Panc1 (cell line): ENCODE data around the gene SKIC8. TPM values are rescaled to one million over a fixed set of nuclear protein-coding genes. Genes with fewer than 3 reads are reported as not detected.

Experiments
- ATAC-seq: fragments of 200-7000 bp; cut with Tn5 transposase; 2 replicates; pipeline ENCODE4 v1.9.1; 2020; ENCODE audit warnings: mild to moderate bottlenecking, moderate library complexity
- BruUV-seq: library from RNA; stranded (reverse); fragments of 400-500 nt; replicated peaks from 2 replicates; lab custom pipeline; 2021; lab: Mats Ljungman, UMichigan
- CTCF ChIA-PET: fragments of 300-600 bp; sonication (Branson Sonifier 250); formaldehyde crosslinking; loops from one replicate; lab custom pipeline; 2022; ENCODE audit warnings: antibody characterized with exemption; lab: Charles Lee
- POLR2A ChIA-PET: fragments of 300-600 bp; sonication (Branson Sonifier 250); formaldehyde crosslinking; loops from one replicate; lab custom pipeline; 2022; ENCODE audit warnings: antibody characterized with exemption; lab: Charles Lee
- DNase-seq: peaks from one replicate; pipeline ENCODE4 v3.0.0-alpha.2; 2010; ENCODE audit warnings: low read depth, low spot score
- H3K27ac ChIP-seq: 2 replicates; pipeline ENCODE4 v1.5.1; 2011; ENCODE audit warnings: mild to moderate bottlenecking, low read length, inconsistent platforms
- H3K27me3 ChIP-seq: fragments of 200-500 bp; sonication (Bioruptor generic); 2 replicates; pipeline ENCODE4 v1.6.0; 2014; ENCODE audit warnings: low read length, inconsistent platforms; ENCODE audit not compliant: control insufficient read depth, insufficient read depth
- H3K36me3 ChIP-seq: fragments of 200-500 bp; sonication (Bioruptor generic); 2 replicates; pipeline ENCODE4 v1.5.1; 2014; ENCODE audit warnings: inconsistent platforms, mild to moderate bottlenecking, low read length, moderate library complexity; ENCODE audit not compliant: control insufficient read depth, insufficient read depth
- H3K4me1 ChIP-seq: 2 replicates; pipeline ENCODE4 v1.5.1; 2011; ENCODE audit warnings: inconsistent platforms, mild to moderate bottlenecking, low read length, moderate library complexity; ENCODE audit not compliant: control insufficient read depth, insufficient read depth
- H3K4me3 ChIP-seq, 2 experiments: 2 replicates each; pipeline ENCODE4 v1.5.1; 2011 to 2012; ENCODE audit warnings: low read depth in 2 of 2, low read length in 2 of 2, mild to moderate bottlenecking in 2 of 2, inconsistent platforms in 1 of 2, moderate library complexity in 1 of 2
- H3K9me3 ChIP-seq: fragments of 200-500 bp; sonication (Bioruptor generic); 2 replicates; pipeline ENCODE4 v1.5.1; 2014; ENCODE audit warnings: low read depth, mild to moderate bottlenecking, inconsistent platforms, low read length, moderate library complexity; ENCODE audit not compliant: control insufficient read depth, insufficient read depth
- POLR2AphosphoS5 ChIP-seq: IDR thresholded peaks from 2 replicates; pipeline ENCODE4 v1.6.1; 2012; ENCODE audit warnings: mild to moderate bottlenecking, low read depth, low read length, moderate library complexity
- SIN3A ChIP-seq: IDR thresholded peaks from 2 replicates; pipeline ENCODE4 v1.6.1; 2012; ENCODE audit warnings: low read depth, mild to moderate bottlenecking, low read length, moderate library complexity, borderline replicate concordance; ENCODE audit not compliant: insufficient read depth
- TCF7L2 ChIP-seq: IDR thresholded peaks from 2 replicates; pipeline ENCODE4 v1.6.1; 2011; ENCODE audit warnings: mild to moderate bottlenecking, low read depth, low read length, inconsistent platforms
- in situ Hi-C: cut with HindIII; loops from 2 replicates; pipeline ENCODE4 v1.10.0; 2016; ENCODE audit warnings: low sequenced_read_pairs, low pct_unique_long_range_greater_than_20kb
- intact Hi-C: fragments of 100-400 bp; cut with micrococcal nuclease; formaldehyde crosslinking; loops from one replicate; pipeline ENCODE4 v1.10.0; 2022; ENCODE audit not compliant: unreplicated experiment
- total RNA-seq: library from RNA; stranded (reverse); gene quantifications from one replicate; pipeline ENCODE4 v1.2.1, GENCODE V29; 2021; ENCODE audit not compliant: unreplicated experiment
- TF ChIP-seq, protein P1 (sequence below): fragments of 450-650 bp; IDR thresholded peaks from 2 replicates; pipeline ENCODE4 v1.5.1; 2017; ENCODE audit warnings: mild to moderate bottlenecking
- TF ChIP-seq, protein P2 (sequence below), 2 experiments: IDR thresholded peaks; 2 replicates each; pipeline ENCODE4 v1.6.1; 2011 to 2012; ENCODE audit warnings: low read depth in 2 of 2, control low read depth in 1 of 2, low read length in 1 of 2, mild to moderate bottlenecking in 1 of 2, moderate library complexity in 1 of 2; ENCODE audit not compliant: insufficient read depth in 1 of 2

Gene SKIC8
- total RNA-seq, 1 experiment from 2014 or later, result 66.3 TPM

DNA sequence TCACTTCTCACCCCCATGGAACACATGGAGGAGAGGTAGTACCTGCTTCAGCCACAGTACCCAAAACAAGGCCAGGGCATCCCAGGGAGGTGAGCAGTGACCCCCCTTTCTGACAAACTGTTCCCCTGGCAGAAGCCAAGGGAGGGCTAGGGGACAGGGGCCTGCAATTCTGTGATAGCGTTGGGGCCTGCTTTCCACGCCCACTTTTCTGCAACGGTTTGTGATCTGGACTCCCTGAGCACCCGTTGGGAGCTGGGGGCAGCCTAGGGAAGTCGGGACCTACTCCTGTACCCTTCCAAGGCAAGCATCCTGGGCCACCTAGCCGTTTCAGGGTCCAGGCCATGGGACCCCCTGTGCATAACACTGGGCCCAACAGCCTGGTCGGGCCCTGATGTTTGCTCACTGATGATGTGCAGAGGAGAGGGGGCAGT, 36.0 kb downstream of the SKIC8 start:
- Histone ChIP-seq H3K27ac (no peak overlapping the region; the same call in 1 of the 2 replicates), H3K4me3 (no peak overlapping the region), H3K9me3 (no peaks in the 10 kb centered on the region), H3K27me3 (no peaks in the 10 kb centered on the region), H3K36me3 (no peaks in the 10 kb centered on the region), H3K4me1 (peaks cover 12% of the 10 kb centered on the region)
- in situ Hi-C loops (loop anchor here (25.0 kb wide), 1 partner anchor 126 kb away; the partner anchor contains the start of genes CIB2 and IDH3A), intact Hi-C loops (no loop called here)
- POLR2A ChIA-PET, result no interaction called here
- CTCF ChIA-PET, result no interaction called here
- no TSS peak for BruUV-seq
- TF ChIP-seq TCF7L2 (no peak), SIN3A (no peak), POLR2AphosphoS5 (no peak)
- TF ChIP-seq, protein P1, sequence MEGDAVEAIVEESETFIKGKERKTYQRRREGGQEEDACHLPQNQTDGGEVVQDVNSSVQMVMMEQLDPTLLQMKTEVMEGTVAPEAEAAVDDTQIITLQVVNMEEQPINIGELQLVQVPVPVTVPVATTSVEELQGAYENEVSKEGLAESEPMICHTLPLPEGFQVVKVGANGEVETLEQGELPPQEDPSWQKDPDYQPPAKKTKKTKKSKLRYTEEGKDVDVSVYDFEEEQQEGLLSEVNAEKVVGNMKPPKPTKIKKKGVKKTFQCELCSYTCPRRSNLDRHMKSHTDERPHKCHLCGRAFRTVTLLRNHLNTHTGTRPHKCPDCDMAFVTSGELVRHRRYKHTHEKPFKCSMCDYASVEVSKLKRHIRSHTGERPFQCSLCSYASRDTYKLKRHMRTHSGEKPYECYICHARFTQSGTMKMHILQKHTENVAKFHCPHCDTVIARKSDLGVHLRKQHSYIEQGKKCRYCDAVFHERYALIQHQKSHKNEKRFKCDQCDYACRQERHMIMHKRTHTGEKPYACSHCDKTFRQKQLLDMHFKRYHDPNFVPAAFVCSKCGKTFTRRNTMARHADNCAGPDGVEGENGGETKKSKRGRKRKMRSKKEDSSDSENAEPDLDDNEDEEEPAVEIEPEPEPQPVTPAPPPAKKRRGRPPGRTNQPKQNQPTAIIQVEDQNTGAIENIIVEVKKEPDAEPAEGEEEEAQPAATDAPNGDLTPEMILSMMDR, result no peak
- TF ChIP-seq, protein P2, sequence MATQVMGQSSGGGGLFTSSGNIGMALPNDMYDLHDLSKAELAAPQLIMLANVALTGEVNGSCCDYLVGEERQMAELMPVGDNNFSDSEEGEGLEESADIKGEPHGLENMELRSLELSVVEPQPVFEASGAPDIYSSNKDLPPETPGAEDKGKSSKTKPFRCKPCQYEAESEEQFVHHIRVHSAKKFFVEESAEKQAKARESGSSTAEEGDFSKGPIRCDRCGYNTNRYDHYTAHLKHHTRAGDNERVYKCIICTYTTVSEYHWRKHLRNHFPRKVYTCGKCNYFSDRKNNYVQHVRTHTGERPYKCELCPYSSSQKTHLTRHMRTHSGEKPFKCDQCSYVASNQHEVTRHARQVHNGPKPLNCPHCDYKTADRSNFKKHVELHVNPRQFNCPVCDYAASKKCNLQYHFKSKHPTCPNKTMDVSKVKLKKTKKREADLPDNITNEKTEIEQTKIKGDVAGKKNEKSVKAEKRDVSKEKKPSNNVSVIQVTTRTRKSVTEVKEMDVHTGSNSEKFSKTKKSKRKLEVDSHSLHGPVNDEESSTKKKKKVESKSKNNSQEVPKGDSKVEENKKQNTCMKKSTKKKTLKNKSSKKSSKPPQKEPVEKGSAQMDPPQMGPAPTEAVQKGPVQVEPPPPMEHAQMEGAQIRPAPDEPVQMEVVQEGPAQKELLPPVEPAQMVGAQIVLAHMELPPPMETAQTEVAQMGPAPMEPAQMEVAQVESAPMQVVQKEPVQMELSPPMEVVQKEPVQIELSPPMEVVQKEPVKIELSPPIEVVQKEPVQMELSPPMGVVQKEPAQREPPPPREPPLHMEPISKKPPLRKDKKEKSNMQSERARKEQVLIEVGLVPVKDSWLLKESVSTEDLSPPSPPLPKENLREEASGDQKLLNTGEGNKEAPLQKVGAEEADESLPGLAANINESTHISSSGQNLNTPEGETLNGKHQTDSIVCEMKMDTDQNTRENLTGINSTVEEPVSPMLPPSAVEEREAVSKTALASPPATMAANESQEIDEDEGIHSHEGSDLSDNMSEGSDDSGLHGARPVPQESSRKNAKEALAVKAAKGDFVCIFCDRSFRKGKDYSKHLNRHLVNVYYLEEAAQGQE (IDR thresholded peaks at IDR 0.05; ENCODE audit: insufficient read depth in 1 of 2, low read depth in 2 of 2, low read length in 1 of 2), result no peak
- ATAC-seq (no peak), DNase-seq (no peak)

DNA sequence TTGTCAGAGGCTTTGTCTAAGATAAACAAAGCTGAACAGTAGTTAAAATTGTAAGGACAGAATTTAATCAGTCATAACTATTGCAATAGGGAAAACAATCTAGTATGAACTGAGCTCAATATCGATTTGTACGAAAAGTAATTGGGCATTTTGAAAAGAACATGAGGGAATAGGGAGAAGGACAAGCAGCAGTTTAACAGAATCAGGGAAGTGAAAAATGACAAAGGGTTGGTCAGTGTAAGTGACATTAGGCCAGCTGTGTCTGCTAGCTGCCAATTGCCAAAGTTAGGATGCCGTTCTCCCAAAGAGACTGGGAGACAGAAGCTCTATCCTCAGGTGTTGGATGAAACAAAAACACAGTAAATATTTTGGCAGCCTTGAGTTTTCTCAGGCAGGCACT, 38.3 kb downstream of the SKIC8 start:
- DNase-seq, result no peak
- H3K27me3 ChIP-seq, result no peaks in the 10 kb centered on the region
- no peaks in the 10 kb centered on the region for H3K36me3 ChIP-seq
- in situ Hi-C loops, result loop anchor here (25.0 kb wide), 1 partner anchor 124 kb away; the partner anchor contains the start of genes CIB2 and IDH3A
- CTCF ChIA-PET, result no interaction called here
- no peak overlapping the region for H3K4me3 ChIP-seq
- no peak overlapping the region for H3K27ac ChIP-seq
- POLR2A ChIA-PET, result no interaction called here
- no TSS peak for BruUV-seq
- intact Hi-C loops, result no loop called here
- no peak for TF ChIP-seq TCF7L2
- no peak for TF ChIP-seq POLR2AphosphoS5
- no peak for TF ChIP-seq SIN3A
- TF ChIP-seq, protein P1, result no peak
- TF ChIP-seq, protein P2 (IDR thresholded peaks at IDR 0.05; ENCODE audit: insufficient read depth in 1 of 2, low read depth in 2 of 2, low read length in 1 of 2), result no peak
- ATAC-seq, result no peak
- H3K9me3 ChIP-seq, result no peaks in the 10 kb centered on the region
- H3K4me1 ChIP-seq, result peaks cover 9% of the 10 kb centered on the region
